Urinary bladder (tissue), 4 donors: Measurements from ENCODE around the gene CEACAM1. TPM values are rescaled to one million over a fixed set of nuclear protein-coding genes. Genes with fewer than 3 reads are reported as not detected.
"Not testable (repeated sequence)": the region's sequence is repeated elsewhere in the genome, so short reads cannot be mapped to it uniquely, and the experiment has no call there.

ENCODE experiments used
- DNase-seq: peaks from one replicate; pipeline ENCODE4 v3.0.0-alpha.2; 2015; ENCODE audit errors: extremely low spot score
- H3K27ac ChIP-seq: one replicate; pipeline ENCODE4 v1.5.1; 2013; ENCODE audit warnings: low read depth, mild to moderate bottlenecking, moderate library complexity
- H3K36me3 ChIP-seq: one replicate; pipeline ENCODE4 v1.6.1; 2013; ENCODE audit warnings: mild to moderate bottlenecking, moderate library complexity; ENCODE audit not compliant: insufficient read depth
- H3K4me1 ChIP-seq: one replicate; pipeline ENCODE4 v1.6.1; 2013; ENCODE audit warnings: mild to moderate bottlenecking, moderate library complexity; ENCODE audit not compliant: insufficient read depth
- H3K4me3 ChIP-seq: one replicate; pipeline ENCODE4 v1.5.1; 2013; ENCODE audit warnings: low read depth, low read length
- whole genome bisulfite sequencing: extraction: QIAGEN DNeasy Blood & Tissue Kit; methylation state at CpG from one replicate; pipeline ENCODE4 v1.1.7; 2013; 5-methylcytosine and 5-hydroxymethylcytosine counted together
- polyA plus RNA-seq: library from polyadenylated mRNA; stranded (reverse); fragments of 200-250 nt; gene quantifications from one replicate; pipeline ENCODE4 v1.2.3, GENCODE V29; 2013
- total RNA-seq: library from RNA; depleted of rRNA; stranded (reverse); fragments of >200 nt; gene quantifications from one replicate; pipeline ENCODE4 v1.2.3, GENCODE V29; 2014
- donor health status: healthy with polysubstance abuse.
- donor health status: healthy.

Gene CEACAM1
- total and polyA plus RNA-seq, 2 donors = 4.7 to 6.2 TPM

DNA sequence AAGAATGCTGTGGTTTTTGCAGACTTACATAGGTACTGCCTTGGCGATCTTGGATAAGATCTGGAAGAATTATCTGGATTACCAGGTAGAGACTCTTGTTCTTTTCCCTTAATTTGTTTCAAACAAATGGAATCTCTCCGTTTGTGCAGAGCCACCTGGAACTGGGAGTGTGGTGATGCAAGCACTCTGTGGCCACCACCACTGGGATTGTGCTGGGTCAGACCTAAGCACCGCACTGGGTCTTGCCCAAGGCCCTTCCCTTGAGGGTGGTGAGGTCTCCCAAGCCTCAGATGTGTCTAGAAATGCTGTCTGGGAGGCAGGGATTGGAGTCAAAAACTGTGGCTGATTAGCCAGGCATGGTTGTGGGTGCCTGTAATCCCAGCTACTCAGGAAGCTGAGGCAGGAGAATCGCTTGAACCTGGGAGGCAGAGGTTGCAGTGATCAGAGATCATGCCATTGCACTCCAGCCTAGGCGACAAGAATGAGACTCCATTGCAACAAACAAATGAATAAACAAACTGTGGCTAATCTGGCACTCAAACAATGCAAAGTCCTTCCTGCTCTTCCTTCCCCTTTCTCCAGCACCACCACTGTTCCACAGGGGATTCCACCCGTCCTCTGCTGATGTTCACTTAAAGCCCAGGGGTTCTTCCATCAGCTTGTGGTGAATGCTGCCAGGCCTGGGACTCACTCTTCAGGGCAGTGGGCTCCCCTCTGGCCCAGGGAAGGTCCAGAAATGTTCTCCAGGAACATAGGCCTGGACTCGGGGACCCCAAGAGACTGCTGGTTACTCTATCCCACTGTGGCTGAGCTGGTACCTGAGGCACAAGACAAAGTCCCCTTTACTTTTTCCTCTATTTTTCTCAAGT, 10.8 kb upstream of the CEACAM1 start:
- no peak for DNase-seq

DNA sequence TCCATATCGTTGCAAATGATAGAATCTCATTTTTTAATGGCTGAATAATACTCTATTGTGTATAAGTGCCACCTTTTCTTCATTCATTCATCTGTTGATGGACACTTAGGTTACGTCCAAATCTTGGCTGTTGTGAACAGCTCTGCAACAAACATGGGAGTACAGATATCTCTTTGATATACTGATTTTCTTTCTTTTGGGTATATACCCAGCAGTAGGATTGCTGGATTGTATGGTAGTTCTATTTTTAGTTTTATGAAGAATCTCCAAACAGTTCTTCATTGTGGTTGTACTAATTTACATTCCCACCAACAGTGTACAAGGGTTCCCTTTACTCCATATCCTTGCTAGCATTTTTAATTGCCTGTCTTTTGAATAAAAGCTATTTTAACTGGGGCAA, 7.0 kb upstream of the CEACAM1 start:
- H3K36me3 ChIP-seq, H3K4me1 ChIP-seq, H3K27ac ChIP-seq, DNase-seq, H3K4me3 ChIP-seq: not testable (repeated sequence)
- 72% methylated on average over 2 of the region's 2 CpGs for WGBS

More for the DNA sequence above, 10.8 kb upstream of the CEACAM1 start:
- H3K36me3 ChIP-seq = no peaks in the 10 kb centered on the region
- H3K27ac ChIP-seq = no peak overlapping the region
- no peak overlapping the region for H3K4me3 ChIP-seq
- H3K4me1 ChIP-seq = no peaks in the 10 kb centered on the region
- WGBS = 86% methylated on average over 7 of the region's 7 CpGs

DNA sequence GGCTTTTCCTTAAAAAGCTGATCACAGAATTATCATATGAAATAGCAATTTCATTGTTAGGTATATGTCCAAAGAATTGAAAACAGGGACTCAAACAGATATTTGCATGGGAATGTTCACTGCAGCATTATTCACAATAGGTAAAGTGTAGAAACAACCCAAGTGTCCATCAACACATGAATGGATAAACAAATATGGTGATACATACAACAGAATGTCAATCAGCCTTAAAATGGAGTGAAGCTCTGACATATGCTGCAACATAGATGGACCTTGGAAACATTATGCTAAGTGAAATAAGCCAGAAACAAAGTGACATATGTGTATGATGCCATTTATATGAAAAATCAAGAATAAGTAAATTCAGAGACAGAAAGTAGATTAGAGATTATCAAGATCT, 6.1 kb upstream of the CEACAM1 start:
- H3K27ac ChIP-seq = no peak overlapping the region
- DNase-seq = no peak
- no peak overlapping the region for H3K4me3 ChIP-seq

DNA sequence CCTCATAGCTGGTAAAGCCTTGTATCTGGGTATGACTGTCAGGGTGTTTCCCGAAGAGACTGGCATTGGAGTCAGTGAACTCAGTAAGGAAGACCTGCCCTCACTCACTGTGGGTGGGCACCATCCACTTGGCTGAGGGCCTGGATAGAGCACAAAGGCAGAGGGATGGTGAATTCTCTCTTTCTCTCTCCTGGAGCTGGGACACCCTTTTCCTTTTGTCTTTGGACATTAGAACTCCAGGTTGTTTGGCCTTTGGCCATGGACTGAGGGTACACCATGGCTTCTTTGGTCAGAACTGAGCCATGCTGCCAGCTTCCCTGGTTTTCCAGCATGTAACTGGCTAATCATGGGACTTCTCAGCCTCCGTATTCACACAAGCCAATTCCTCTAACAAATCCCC, 4.6 kb upstream of the CEACAM1 start:
- Histone ChIP-seq H3K4me3 (no peak overlapping the region), H3K4me1 (no peaks in the 10 kb centered on the region), H3K36me3 (no peaks in the 10 kb centered on the region), H3K27ac (no peak overlapping the region)
- WGBS = 85% methylated on average over 2 of the region's 2 CpGs
- no peak for DNase-seq

More for the DNA sequence above, 6.1 kb upstream of the CEACAM1 start:
- H3K4me1 ChIP-seq = no peaks in the 10 kb centered on the region
- H3K36me3 ChIP-seq = no peaks in the 10 kb centered on the region

DNA sequence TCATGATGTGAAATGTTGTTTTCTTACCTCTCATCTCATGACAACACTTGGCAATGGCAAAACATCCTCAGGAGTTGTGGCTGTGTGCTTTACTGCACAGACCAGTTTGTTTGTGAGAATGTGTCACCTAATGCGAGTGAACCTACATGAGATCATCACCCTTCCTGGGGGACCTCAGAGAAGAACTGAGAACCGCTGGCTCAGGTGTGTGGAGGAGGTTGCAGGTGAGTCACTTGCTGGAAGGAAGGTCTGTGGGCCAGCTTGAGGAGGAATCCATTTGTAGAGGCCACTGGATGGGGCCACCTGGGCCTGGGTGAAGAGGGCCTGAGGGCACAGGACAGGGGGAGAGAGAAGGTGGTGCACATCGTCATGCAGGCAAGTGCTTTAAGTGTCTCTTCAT, 3.0 kb upstream of the CEACAM1 start:
- Histone ChIP-seq H3K4me1 (no peaks in the 10 kb centered on the region), H3K36me3 (no peaks in the 10 kb centered on the region), H3K27ac (no peak overlapping the region), H3K4me3 (no peak overlapping the region)
- 95% methylated on average over 3 of the region's 3 CpGs for WGBS
- no peak for DNase-seq

DNA sequence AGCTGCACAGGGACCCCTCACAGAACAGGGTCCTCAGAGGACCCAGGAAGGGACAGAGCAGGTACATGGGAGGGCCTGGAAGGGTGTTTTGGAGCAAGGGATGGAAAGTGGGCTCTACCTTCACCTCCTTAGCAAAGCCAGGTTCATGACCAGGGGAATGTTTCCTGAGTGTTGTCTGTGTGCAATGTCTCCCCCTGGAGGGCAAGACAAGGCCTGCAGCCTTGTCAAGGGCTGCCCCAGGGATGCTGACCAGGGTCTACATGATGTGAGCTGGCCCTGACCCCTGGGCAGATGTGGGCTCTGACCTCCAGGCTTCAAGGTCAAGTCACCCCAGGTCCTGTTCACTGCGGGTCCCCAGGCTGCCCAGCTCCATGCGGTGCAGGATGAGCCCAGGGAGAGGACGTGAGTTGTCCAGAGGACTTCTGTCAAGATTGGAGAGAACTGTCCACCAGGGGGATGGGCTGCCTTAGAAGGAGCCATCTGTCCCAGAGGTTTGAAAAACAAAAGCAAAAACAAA, 1.0 kb upstream of the CEACAM1 start:
- Histone ChIP-seq H3K4me1 (no peaks in the 10 kb centered on the region), H3K27ac (no peak overlapping the region), H3K4me3 (no peak overlapping the region), H3K36me3 (no peaks in the 10 kb centered on the region)
- DNase-seq = no peak
- WGBS = 69% methylated on average over 3 of the region's 3 CpGs

DNA sequence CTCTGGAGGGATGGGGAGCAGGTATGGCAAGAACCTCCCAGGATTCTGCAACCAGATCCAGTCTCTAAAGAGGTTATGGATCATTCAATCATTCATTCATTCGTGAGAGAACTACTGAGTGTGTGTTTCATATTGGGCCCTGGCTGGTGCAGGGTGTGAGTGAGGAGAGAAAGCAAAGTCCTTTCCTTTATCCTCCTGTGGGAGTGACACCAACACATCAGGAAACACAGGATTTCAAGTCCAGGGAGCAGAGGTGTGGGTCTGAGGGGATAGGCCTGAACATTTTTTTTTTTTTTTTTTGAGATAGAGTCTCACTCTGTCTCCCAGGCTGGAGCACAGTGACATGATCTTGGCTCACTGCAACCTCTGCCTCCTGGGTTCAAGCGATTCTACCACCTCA, 3.3 kb downstream of the CEACAM1 start:
- WGBS = 87% methylated on average over 2 of the region's 2 CpGs
- no peak overlapping the region for H3K27ac ChIP-seq
- no peaks in the 10 kb centered on the region for H3K4me1 ChIP-seq
- no peaks in the 10 kb centered on the region for H3K36me3 ChIP-seq
- no peak for DNase-seq
- no peak overlapping the region for H3K4me3 ChIP-seq

DNA sequence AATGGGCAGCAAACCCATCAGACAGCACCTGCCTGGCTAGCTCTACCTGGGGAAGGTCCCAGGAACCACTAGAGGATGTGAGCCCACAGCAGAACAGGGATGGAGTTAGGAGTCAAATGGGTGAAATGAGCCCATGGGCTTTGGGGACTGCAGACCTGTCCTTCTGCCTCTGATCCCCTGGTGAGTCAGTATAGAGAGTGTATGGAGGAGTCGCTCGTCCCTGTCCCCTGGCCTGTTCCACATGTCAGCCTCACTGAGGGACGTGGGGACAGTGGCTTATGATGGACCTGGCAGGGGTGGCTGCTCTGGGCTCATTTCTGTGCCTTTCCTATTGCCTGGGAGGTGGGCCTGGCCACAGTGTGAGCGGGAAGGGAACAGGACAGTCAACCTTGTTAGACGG, 4.0 kb downstream of the CEACAM1 start:
- DNase-seq = no peak
- no peaks in the 10 kb centered on the region for H3K36me3 ChIP-seq
- no peak overlapping the region for H3K27ac ChIP-seq
- 81% methylated on average over 5 of the region's 5 CpGs for WGBS
- no peaks in the 10 kb centered on the region for H3K4me1 ChIP-seq
- no peak overlapping the region for H3K4me3 ChIP-seq

DNA sequence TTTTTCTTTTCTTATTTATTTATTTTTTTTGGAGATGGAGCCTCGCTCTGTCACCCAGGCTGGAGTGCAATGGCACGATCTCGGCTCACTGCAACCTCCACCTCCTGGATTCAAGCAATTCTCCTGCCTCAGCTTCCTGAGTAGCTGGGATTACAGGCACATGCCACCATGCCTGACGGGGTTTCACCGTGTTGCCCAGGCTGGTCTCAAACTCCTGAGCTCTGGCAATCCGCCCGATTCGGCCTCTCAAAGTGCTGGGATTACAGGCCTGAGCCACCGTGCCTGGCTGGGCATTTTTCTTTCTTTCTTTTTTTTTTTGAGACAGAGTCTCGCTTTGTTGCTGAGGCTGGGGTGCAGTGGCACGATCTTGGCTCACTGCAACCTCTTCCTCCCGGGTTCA, 6.0 kb downstream of the CEACAM1 start:
- not testable (repeated sequence) for H3K27ac ChIP-seq, H3K4me3 ChIP-seq, DNase-seq, H3K36me3 ChIP-seq, H3K4me1 ChIP-seq
- whole genome bisulfite sequencing = 85% methylated on average over 12 of the region's 12 CpGs

DNA sequence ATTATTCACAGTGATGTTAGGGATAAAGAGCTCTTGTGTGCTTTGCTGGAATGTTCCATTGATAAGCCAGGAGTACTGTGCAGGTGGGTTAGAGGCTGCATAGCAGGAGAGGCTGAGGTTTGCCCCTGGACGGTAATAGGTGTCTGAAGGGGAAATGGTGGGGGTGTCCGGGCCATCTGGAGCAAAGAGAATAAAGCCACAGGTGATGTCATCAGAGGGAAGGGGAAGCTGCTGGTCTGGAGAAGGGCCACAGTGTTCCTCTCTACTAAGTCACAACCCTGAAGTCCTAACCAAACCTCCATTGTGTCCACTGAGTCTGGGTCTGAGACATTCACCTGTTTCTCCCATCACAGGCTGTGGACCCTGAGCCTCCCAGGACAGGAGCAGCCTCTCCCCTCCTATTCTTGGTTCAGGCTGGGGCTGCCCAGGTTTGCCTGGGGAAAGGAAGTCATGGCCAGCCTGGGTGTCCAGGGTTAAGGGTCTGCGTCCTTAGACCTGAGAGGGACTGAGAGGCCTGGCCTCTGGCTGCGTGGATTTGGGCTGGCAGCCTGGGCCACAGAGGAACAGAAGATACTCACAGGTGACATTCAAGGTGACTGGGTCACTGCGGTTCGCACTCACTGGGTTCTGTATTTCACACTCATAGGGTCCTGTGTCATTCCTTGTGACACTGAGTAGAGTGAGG, 6.8 kb downstream of the CEACAM1 start:
- DNase-seq = no peak
- H3K36me3 ChIP-seq = no peaks in the 10 kb centered on the region
- WGBS = 90% methylated on average over 6 of the region's 6 CpGs
- no peak overlapping the region for H3K4me3 ChIP-seq
- H3K27ac ChIP-seq = no peak overlapping the region
- H3K4me1 ChIP-seq = no peaks in the 10 kb centered on the region

DNA sequence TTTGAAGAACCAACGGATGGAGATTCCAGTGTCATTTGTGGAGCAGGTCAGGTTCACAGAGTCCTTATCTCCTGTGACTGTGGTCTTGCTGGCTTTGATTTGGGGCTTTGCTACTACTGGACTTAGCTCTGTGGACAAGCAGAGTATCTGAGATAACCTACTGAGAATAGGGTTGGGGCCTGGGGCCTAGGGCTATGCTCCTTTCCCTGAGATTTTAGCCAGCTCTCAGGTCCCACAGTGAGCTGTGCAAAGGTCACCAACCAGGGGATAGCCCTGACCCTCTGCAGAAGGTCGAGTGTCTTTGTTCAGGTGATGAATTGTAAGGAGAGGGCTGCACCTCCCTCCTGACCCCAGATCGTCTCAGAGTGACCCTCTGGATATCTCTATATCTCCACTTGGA, 9.2 kb downstream of the CEACAM1 start:
- Histone ChIP-seq H3K4me1 (no peaks in the 10 kb centered on the region), H3K36me3 (no peaks in the 10 kb centered on the region), H3K4me3 (no peak overlapping the region), H3K27ac (no peak overlapping the region)
- no peak for DNase-seq
- WGBS = 71% methylated on average over 3 of the region's 3 CpGs

DNA sequence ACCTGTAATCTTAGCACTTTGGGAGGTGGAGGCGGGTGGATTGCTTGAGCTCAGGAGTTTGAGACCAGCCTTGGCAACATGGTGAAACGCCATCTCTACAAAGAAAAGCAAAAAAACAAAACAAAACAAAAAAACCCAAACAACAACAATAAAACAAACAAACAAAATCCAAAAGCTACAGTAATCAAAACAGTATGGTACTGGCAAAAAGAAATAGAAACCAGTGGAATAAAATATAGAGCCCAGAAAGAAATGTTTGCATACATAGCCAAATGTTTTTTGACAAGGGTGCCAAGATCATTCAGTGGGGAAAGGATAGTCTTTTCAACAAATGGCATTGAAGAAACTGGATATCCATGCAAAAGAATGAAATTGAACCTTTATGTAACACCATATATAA, 11.5 kb downstream of the CEACAM1 start:
- Histone ChIP-seq H3K4me1 (no peaks in the 10 kb centered on the region), H3K27ac (no peak overlapping the region), H3K36me3 (no peaks in the 10 kb centered on the region), H3K4me3 (no peak overlapping the region)
- whole genome bisulfite sequencing = 81% methylated on average over 2 of the region's 2 CpGs
- no peak for DNase-seq

DNA sequence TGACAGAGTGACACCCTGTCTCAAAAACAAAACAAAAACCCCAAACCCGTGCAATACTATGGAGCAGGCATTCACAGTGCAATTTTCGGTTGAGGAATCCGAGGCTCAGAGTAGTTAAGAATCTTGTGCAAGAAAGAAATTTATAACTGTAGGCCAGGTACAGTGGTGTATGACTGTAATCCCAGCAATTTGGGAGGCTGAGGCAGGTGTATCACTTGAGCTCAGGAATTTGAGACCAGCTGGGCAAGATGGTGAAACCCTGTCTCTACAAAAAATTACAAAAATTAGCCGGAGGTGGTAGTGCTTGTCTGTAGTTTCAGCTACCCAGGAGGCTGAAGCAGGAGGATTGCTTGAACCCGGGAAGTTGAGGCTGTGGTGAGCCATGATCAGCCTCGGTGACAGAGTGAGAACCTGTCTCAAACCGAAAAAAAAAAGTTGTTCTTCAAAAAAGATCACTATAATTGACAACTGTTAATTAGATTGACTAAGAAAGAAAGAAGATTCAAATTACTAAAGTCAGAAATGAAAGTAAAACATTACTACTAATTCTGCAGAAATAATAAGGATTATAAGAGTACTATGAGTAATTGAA, 12.9 kb downstream of the CEACAM1 start:
- Histone ChIP-seq H3K4me1 (no peaks in the 10 kb centered on the region), H3K27ac (no peak overlapping the region), H3K36me3 (no peaks in the 10 kb centered on the region), H3K4me3 (no peak overlapping the region)
- 84% methylated on average over 7 of the region's 7 CpGs for WGBS
- DNase-seq = no peak

DNA sequence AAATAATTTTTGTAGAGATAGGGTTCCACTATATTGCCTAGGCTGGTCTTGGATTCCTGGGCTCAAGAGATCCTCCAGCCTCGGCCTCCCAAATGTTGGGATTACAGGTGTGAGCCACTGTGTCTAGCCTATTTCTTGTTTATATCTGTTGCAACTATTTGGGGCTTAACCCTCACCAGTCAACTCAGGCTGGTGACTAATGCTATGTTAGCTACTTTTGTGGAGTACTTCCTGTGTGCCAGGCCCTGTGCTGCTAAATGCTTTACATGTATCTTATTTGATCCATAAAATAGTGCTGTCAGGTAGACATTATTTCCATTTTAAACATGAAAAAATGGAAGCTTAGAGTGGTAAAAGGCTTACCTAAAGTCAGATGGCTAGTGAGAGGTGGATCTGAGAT, 13.8 kb downstream of the CEACAM1 start:
- no peaks in the 10 kb centered on the region for H3K36me3 ChIP-seq
- no peak for DNase-seq
- no peak overlapping the region for H3K27ac ChIP-seq
- H3K4me3 ChIP-seq = no peak overlapping the region
- WGBS = 93% methylated on average over 1 of the region's 1 CpG
- H3K4me1 ChIP-seq = no peaks in the 10 kb centered on the region
